ENCODE measurements around the gene TMPRSS4. TPM values are rescaled to one million over a fixed set of nuclear protein-coding genes. Genes with fewer than 3 reads are reported as not detected.

TMPRSS4 gene
- total RNA-seq, 1 donor from 2014 or later: 3.4 TPM

- no peak for DNase-seq (ENCODE audit: low spot score)
Measured at GRCh38 chr11:118153976-118154375, 77.1 kb downstream of the TMPRSS4 start.

GRCh38 chr11:118154641-118155040 is 77.8 kb downstream of the TMPRSS4 start:
- DNase-seq (ENCODE audit: low spot score): no peak

- no peak for DNase-seq (ENCODE audit: low spot score)
Measured at GRCh38 chr11:118155776-118156530, 79.1 kb downstream of the TMPRSS4 start.

- no peak for DNase-seq (ENCODE audit: low spot score)
Measured at GRCh38 chr11:118156531-118157185, 79.8 kb downstream of the TMPRSS4 start.

GRCh38 chr11:118157186-118157895 is 80.5 kb downstream of the TMPRSS4 start:
- DNase-seq (ENCODE audit: low spot score): no peak

GRCh38 chr11:118161786-118162185 is 84.9 kb downstream of the TMPRSS4 start:
- DNase-seq (ENCODE audit: low spot score): no peak

GRCh38 chr11:118162846-118163245 is 86.0 kb downstream of the TMPRSS4 start:
- DNase-seq (ENCODE audit: low spot score): no peak

GRCh38 chr11:118163494-118163893 is 86.6 kb downstream of the TMPRSS4 start:
- no peak for DNase-seq (ENCODE audit: low spot score)

GRCh38 chr11:118164885-118165284 is 88.0 kb downstream of the TMPRSS4 start:
- no peak for DNase-seq (ENCODE audit: low spot score)

- no peak for DNase-seq (ENCODE audit: low spot score)
Measured at GRCh38 chr11:118166641-118167040, 89.8 kb downstream of the TMPRSS4 start.

- DNase-seq (ENCODE audit: low spot score): no peak
Measured at GRCh38 chr11:118167253-118167652, 90.4 kb downstream of the TMPRSS4 start.

- no peak for DNase-seq (ENCODE audit: low spot score)
Measured at GRCh38 chr11:118167906-118168305, 91.0 kb downstream of the TMPRSS4 start.

GRCh38 chr11:118168316-118168715 is 91.4 kb downstream of the TMPRSS4 start:
- DNase-seq (ENCODE audit: low spot score): no peak

- no peak for DNase-seq (ENCODE audit: low spot score)
Measured at GRCh38 chr11:118168751-118169150, 91.9 kb downstream of the TMPRSS4 start.

GRCh38 chr11:118169300-118170140 is 92.6 kb downstream of the TMPRSS4 start:
- DNase-seq (ENCODE audit: low spot score): no peak

- DNase-seq (ENCODE audit: low spot score): no peak
Measured at GRCh38 chr11:118170231-118170630, 93.4 kb downstream of the TMPRSS4 start.

GRCh38 chr11:118170882-118171268 is 94.0 kb downstream of the TMPRSS4 start:
- DNase-seq (ENCODE audit: low spot score): no peak

Data from umbilical cord (tissue), 2 donors.